ENCODE measurements around the gene SGO2.

The SGO2 gene

GRCh38 chr2:200614249-200614648 is 88.2 kb downstream of the SGO2 start:
- Histone ChIP-seq H3K27ac (ENCODE audit: extremely low read depth, low read depth, low read length) (no peak overlapping the region), H3K4me3 (ENCODE audit: low read depth, low read length) (no peak overlapping the region), H3K4me1 (ENCODE audit: control insufficient read depth, insufficient read depth, low read length) (no peaks in the 10 kb centered on the region), H3K9me3 (ENCODE audit: control insufficient read depth, insufficient read depth, low read depth, low read length) (no peaks in the 10 kb centered on the region), H3K36me3 (ENCODE audit: control insufficient read depth in 2 of 2, insufficient read depth in 1 of 2, low read length in 2 of 2) (no peaks in the 10 kb centered on the region)
- no peak for TF ChIP-seq TRIM28 (IDR thresholded peaks at IDR 0.05; ENCODE audit: borderline replicate concordance, low read length)
- ChIA-PET CTCF (interaction anchor here (0.6 to 2.4 kb wide), 5 partner anchors 10 to 1710 kb away, joined by 3 to 7 read pairs (median 3); no protein-coding TSS in a partner anchor), POLR2A (no interaction called here)

- Histone ChIP-seq H3K27ac (ENCODE audit: extremely low read depth, low read depth, low read length) (no peak overlapping the region), H3K36me3 (ENCODE audit: control insufficient read depth in 2 of 2, insufficient read depth in 1 of 2, low read length in 2 of 2) (no peaks in the 10 kb centered on the region), H3K4me3 (ENCODE audit: low read depth, low read length) (no peak overlapping the region), H3K4me1 (ENCODE audit: control insufficient read depth, insufficient read depth, low read length) (no peaks in the 10 kb centered on the region), H3K9me3 (ENCODE audit: control insufficient read depth, insufficient read depth, low read depth, low read length) (no peaks in the 10 kb centered on the region)
- ChIA-PET CTCF (interaction anchor here (0.7 to 2.4 kb wide), 5 partner anchors 11 to 227 kb away, joined by 3 to 7 read pairs (median 4); no protein-coding TSS in a partner anchor), POLR2A (interaction anchor here (0.6 to 1.1 kb wide), 3 partner anchors 11 to 1890 kb away, joined by 3 to 6 read pairs (median 3); no protein-coding TSS in a partner anchor)
- TF ChIP-seq ZNF677 (tag by site-specific recombination; IDR thresholded peaks at IDR 0.05) (peak; percentile 93), ZNF157 (tag by site-specific recombination; IDR thresholded peaks at IDR 0.05) (no peak)
Observed at GRCh38 chr2:200615247-200615646, 89.2 kb downstream of the SGO2 start.

GRCh38 chr2:200616193-200616592 is 90.2 kb downstream of the SGO2 start:
- Histone ChIP-seq H3K36me3 (ENCODE audit: control insufficient read depth in 2 of 2, insufficient read depth in 1 of 2, low read length in 2 of 2) (no peaks in the 10 kb centered on the region), H3K4me1 (ENCODE audit: control insufficient read depth, insufficient read depth, low read length) (no peaks in the 10 kb centered on the region), H3K27ac (ENCODE audit: extremely low read depth, low read depth, low read length) (no peak overlapping the region), H3K9me3 (ENCODE audit: control insufficient read depth, insufficient read depth, low read depth, low read length) (no peaks in the 10 kb centered on the region), H3K4me3 (ENCODE audit: low read depth, low read length) (no peak overlapping the region)
- CTCF ChIA-PET: interaction anchor here (0.9 to 2.4 kb wide), 4 partner anchors 10 to 38 kb away, joined by 3 to 7 read pairs (median 4); no protein-coding TSS in a partner anchor
- POLR2A ChIA-PET: interaction anchor here (0.6 kb wide), 1 partner anchor 97 kb away, joined by 5 read pairs; no protein-coding TSS in a partner anchor
- TF ChIP-seq TCF7L2 (IDR thresholded peaks at IDR 0.05; ENCODE audit: borderline replicate concordance, low read depth, low read length) (no peak), ZNF366 (tag by site-specific recombination; conservative IDR thresholded peaks at IDR 0.05) (no peak), ZNF792 (tag by site-specific recombination; IDR thresholded peaks at IDR 0.05) (no peak), ZNF37A (tag by site-specific recombination; IDR thresholded peaks at IDR 0.05) (no peak), ZNF518A (tag by site-specific recombination; conservative IDR thresholded peaks at IDR 0.05; ENCODE audit: low read depth) (no peak), HOXC10 (CRISPR knock-in tag; IDR thresholded peaks at IDR 0.05) (no peak), ZNF292 (tag by site-specific recombination; IDR thresholded peaks at IDR 0.05; ENCODE audit: borderline replicate concordance, low read depth) (no peak), SALL2 (tag by site-specific recombination; IDR thresholded peaks at IDR 0.05; ENCODE audit: borderline replicate concordance) (no peak)

GRCh38 chr2:200616656-200617055 is 90.6 kb downstream of the SGO2 start:
- H3K4me3 ChIP-seq (ENCODE audit: low read depth, low read length): no peak overlapping the region
- no peak overlapping the region for H3K27ac ChIP-seq (ENCODE audit: extremely low read depth, low read depth, low read length)
- no peaks in the 10 kb centered on the region for H3K36me3 ChIP-seq (ENCODE audit: control insufficient read depth in 2 of 2, insufficient read depth in 1 of 2, low read length in 2 of 2)
- CTCF ChIA-PET: interaction anchor here (0.9 to 2.1 kb wide), 3 partner anchors 10 to 38 kb away, joined by 3 to 5 read pairs (median 3); no protein-coding TSS in a partner anchor
- H3K9me3 ChIP-seq (ENCODE audit: control insufficient read depth, insufficient read depth, low read depth, low read length): no peaks in the 10 kb centered on the region
- H3K4me1 ChIP-seq (ENCODE audit: control insufficient read depth, insufficient read depth, low read length): no peaks in the 10 kb centered on the region
- TF ChIP-seq ZNF114 (tag by site-specific recombination; IDR thresholded peaks at IDR 0.05): no peak
- TF ChIP-seq ZNF692 (tag by site-specific recombination; IDR thresholded peaks at IDR 0.05): no peak
- TF ChIP-seq ZNF140 (tag by site-specific recombination; IDR thresholded peaks at IDR 0.05): no peak
- no peak for TF ChIP-seq ZNF416 (tag by site-specific recombination; IDR thresholded peaks at IDR 0.05)
- TF ChIP-seq YY2 (tag by site-specific recombination; IDR thresholded peaks at IDR 0.05): no peak
- no peak for TF ChIP-seq ZNF121 (tag by site-specific recombination; IDR thresholded peaks at IDR 0.05)
- TF ChIP-seq ZNF324 (tag by site-specific recombination; IDR thresholded peaks at IDR 0.05): no peak
- TF ChIP-seq YY1 (tag by site-specific recombination; IDR thresholded peaks at IDR 0.05): no peak
- TF ChIP-seq ZNF76 (tag by site-specific recombination; IDR thresholded peaks at IDR 0.05; ENCODE audit: borderline replicate concordance, low read depth): no peak
- POLR2A ChIA-PET: interaction anchor here (0.6 kb wide), 1 partner anchor 96 kb away, joined by 5 read pairs; no protein-coding TSS in a partner anchor
